Measurements from ENCODE around the gene LRCH3. TPM values are rescaled to one million over a fixed set of nuclear protein-coding genes. Genes with fewer than 3 reads are reported as not detected.

Gene LRCH3
- total RNA-seq = 54.4 and 57.9 TPM in 2 replicates

- intact Hi-C loops (cut with micrococcal nuclease) = loop anchor here (2.0 to 5.0 kb wide), 4 partner anchors 55 to 789 kb away; partner anchors contain the start of gene RUBCN
Observed at GRCh38 chr3:197791113-197791891, at the start of gene LRCH3. TSS of gene LRCH3 (plus strand) at chr3:197791254. CDS start at chr3:197791279, 25 bp downstream.

DNA sequence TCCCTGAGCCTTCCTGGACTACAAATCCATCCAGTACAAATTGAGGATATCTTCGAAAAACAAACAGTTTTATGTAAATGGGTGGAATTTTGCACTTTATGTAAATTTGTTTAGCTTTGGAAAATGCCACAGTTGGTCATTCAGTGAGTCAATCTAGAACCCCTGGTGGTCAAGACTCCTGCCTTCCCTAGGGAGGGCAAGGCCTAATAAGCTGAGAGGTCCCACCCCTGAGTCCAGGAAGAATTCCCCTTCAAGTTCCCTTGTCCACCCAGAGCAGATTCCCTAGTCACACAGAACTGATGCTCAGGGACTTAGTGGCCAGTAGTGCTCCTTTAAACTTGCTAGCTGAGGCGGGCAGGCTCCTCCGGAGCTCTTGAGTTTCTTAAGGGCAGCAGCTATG is 48.3 kb upstream of the LRCH3 start:
- intact Hi-C loops (cut with micrococcal nuclease) = no loop called here

DNA sequence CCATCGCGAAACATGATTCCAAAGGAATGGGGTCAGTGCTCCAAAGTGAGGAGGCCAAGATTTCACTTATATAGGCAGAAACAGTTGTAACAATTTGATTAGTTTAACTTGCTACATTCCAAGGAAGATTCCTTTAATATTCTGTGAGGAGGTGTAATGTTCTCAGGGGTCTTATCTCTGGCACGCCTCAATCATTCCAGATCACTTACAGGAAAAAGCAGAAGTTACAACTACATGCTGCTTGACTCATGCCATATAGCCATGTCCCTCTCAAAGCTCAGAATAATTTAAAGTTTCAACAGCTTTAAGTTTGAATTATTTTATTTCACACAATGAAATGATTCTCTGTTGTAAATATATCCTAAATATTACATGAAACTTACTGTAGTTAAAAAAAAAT is 44.8 kb upstream of the LRCH3 start:
- intact Hi-C loops (cut with micrococcal nuclease) = no loop called here

- intact Hi-C loops (cut with micrococcal nuclease) = no loop called here
Observed at GRCh38 chr3:197746801-197747237, 44.2 kb upstream of the LRCH3 start.

GRCh38 chr3:197748597-197749314 is 42.3 kb upstream of the LRCH3 start:
- intact Hi-C loops (cut with micrococcal nuclease) = loop anchor here (1.0 to 2.0 kb wide), 2 partner anchors 11 to 54 kb away; no protein-coding TSS in a partner anchor

GRCh38 chr3:197749315-197749600 is 41.8 kb upstream of the LRCH3 start:
- intact Hi-C loops (cut with micrococcal nuclease) = loop anchor here (1.0 to 2.0 kb wide), 2 partner anchors 12 to 54 kb away; no protein-coding TSS in a partner anchor

GRCh38 chr3:197749601-197750395 is 41.3 kb upstream of the LRCH3 start, which contains the start of gene FYTTD1:
TSS of gene FYTTD1 (plus strand) at chr3:197749883. CDS start at chr3:197749972, 89 bp downstream.
- intact Hi-C loops (cut with micrococcal nuclease) = loop anchor here (1.0 to 2.0 kb wide), 3 partner anchors 12 to 53 kb away; no protein-coding TSS in a partner anchor

DNA sequence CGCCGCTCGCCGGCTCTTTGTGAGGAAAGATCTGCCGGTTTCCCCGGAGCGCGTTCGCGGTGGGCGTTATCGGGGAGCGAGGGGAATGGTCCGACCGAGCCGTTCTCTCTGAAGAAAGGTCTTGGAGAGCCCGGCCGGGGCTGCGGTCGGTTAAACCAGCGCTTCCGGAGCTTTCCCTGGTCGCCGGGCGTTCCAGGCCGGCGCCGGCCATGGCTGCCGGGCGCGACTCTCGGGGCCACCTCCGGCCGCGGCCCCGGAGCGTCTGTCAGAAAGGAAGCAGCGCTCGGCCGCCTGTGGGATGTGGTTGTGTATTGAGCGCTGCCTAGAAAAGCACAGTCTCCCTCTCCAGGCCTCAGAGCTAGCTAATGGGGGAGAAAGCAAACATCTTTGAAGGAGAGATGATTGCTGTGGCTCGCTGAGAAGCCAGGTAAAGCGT is 40.6 kb upstream of the LRCH3 start:
- intact Hi-C loops (cut with micrococcal nuclease) = loop anchor here (2.0 kb wide), 1 partner anchor 42 kb away; no protein-coding TSS in a partner anchor

DNA sequence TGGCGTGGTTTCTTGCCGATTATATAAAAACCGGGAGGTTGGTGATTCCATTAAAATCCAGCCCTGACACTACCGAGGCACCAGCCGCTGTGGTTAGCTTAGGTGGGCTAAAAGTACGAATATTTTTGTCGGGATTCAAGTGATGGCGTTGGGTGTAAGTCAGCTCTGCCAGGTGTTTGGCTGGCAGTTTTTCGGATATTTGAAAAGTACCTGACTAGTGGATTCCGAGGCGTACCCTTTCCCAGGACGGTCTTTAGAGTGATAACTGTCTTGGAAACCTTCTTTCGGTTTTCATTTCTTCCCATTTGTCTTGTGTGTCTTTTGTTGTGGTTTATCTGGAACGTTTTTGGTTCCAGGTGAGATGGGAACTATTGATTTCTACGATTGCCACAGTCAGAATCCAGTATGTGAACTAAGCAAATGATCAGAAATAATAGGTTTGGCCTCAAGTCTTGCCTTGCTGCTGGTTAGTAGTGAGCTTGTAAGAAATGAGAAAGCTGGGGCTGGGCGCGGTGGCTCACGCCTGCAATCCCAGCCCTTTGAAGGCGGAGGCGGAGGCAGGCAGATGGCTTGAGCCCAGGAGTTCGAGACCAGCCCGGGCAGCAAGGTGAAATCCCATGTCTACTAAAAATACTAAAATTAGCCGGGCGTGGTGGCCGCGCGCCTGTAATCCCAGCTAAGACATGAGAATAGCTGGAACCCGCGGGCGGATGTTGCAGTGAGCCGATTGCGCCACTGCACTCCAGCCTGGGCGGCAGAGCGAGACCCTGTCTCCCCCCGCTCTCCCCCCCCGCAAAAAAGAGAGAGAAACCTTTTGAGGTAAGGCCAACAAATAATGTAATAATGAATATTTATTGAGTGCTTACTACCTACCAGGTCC is 40.0 kb upstream of the LRCH3 start:
- intact Hi-C loops (cut with micrococcal nuclease) = loop anchor here (1.0 to 2.0 kb wide), 2 partner anchors 39 to 42 kb away; no protein-coding TSS in a partner anchor

GRCh38 chr3:197752107-197752506 is 38.9 kb upstream of the LRCH3 start:
- intact Hi-C loops (cut with micrococcal nuclease) = no loop called here

DNA sequence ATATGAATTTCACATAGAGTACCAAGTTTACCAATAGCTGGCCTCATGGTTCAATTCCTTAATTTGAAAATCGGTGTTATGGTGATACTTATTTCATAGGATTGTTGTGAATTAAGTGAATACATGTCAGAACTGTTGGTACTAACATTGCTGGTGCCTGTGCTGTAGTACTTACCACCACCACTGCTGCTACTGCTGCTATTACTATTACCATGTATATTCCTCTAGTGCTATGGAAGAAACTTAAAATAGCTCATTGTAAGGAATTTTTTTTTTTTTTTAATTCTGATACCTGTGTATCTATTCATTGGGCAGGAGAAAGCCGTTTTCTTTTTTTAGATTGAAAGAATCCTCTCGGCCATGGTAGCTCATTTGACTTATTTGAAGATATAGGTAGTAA is 37.8 kb upstream of the LRCH3 start:
- intact Hi-C loops (cut with micrococcal nuclease) = no loop called here

- intact Hi-C loops (cut with micrococcal nuclease) = no loop called here
Observed at GRCh38 chr3:197756704-197757103, 34.4 kb upstream of the LRCH3 start.

- intact Hi-C loops (cut with micrococcal nuclease) = no loop called here
Observed at GRCh38 chr3:197758512-197758911, 32.5 kb upstream of the LRCH3 start.

DNA sequence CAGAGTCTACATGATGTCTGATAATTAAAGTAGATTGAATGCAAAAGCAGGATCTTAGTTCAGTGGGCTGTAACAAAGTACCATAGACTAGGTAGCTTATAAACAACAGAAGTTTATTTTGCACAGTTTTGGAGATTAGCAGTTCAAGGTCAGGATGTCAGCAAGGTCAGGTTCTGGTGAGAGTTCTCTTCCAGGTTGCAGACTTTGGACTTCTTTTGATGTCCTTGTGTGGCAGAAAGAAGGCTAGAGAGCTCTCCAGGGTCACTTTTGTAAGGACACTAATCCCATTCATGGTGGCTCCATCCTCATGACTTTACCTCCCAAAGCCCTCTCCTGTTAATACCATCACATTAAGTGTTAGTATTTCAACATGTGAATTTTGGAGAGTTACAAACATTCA is 29.3 kb upstream of the LRCH3 start:
- intact Hi-C loops (cut with micrococcal nuclease) = no loop called here

GRCh38 chr3:197775317-197775716 is 15.7 kb upstream of the LRCH3 start:
- intact Hi-C loops (cut with micrococcal nuclease) = no loop called here

DNA sequence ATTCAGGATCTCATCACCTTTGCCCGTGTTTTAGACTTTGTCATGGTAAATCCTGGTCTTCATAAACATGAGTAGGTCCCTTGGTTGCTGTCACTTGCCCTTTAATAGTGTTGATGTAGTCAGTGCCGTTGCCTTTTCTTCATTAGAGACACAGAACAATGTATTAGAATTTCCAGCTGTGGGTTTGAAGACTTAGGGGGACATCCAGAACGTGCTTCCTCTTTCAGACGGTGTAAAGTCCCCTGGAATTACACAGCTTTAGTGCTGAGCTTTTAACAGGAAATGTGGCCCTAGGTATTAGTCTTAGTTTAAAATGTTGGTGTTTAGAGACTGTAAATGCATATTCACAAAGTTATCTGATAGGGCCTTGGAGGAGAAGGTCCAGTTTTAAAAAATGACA is 8.8 kb upstream of the LRCH3 start:
- intact Hi-C loops (cut with micrococcal nuclease) = no loop called here

GRCh38 chr3:197784019-197784585 is 7.0 kb upstream of the LRCH3 start:
- intact Hi-C loops (cut with micrococcal nuclease) = no loop called here

- intact Hi-C loops (cut with micrococcal nuclease) = no loop called here
Observed at GRCh38 chr3:197787412-197787811, 3.6 kb upstream of the LRCH3 start.

DNA sequence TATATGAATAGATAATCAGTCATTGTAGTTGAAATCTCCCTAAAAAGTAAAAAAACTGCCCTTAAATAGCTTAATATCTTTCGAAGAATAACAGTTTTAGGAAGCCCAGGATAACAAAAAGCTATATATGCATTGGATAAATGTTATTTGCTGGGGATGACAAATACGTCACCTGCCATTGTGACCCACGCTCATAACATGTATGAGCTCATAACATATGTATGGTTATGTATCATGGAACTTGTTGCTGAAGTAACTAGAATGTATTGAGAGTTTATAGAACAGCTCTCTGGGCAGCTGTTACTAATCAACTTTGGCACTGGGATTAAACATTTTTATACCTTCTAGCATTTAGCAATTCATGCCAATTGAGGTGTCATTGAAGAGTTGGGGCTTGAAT is 1.7 kb upstream of the LRCH3 start:
- intact Hi-C loops (cut with micrococcal nuclease) = no loop called here

GRCh38 chr3:197790033-197790432 is 1.0 kb upstream of the LRCH3 start:
- intact Hi-C loops (cut with micrococcal nuclease) = loop anchor here (2.0 to 5.0 kb wide), 4 partner anchors 53 to 788 kb away; partner anchors contain the start of gene RUBCN

All from T-helper 2 cell treated with Interferon-gamma antibody and Interleukin-4, amounts not matched to agents 100 ng/mL and 5 ng/mL, for 36 hours (primary cell).